Stimulated activated CD4-positive, alpha-beta T cell treated with anti-CD3 and anti-CD28 coated beads, Interleukin-12 subunit alpha, Interleukin-12 subunit beta, amount 100 ng/mL, for 24 hours (primary cell): Measurements from ENCODE around the gene MINDY1.

Experiments
- DNase-seq, 2 experiments: peaks; one replicate each; pipeline ENCODE4 v3.0.0-alpha.2; 2020; ENCODE audit warnings: low read depth in 2 of 2

MINDY1 gene

GRCh38 chr1:151011154-151011850 is 4.6 kb upstream of the MINDY1 start:
- DNase-seq, result no peak

- no peak for DNase-seq
Observed at GRCh38 chr1:151010346-151010726, 3.6 kb upstream of the MINDY1 start.

- DNase-seq, result no peak
Observed at GRCh38 chr1:151009674-151010345, 3.1 kb upstream of the MINDY1 start.

GRCh38 chr1:151009206-151009587 is 2.5 kb upstream of the MINDY1 start:
- no peak for DNase-seq

- peak; percentile 91 to 96 for DNase-seq
Observed at GRCh38 chr1:151008244-151009205, 1.8 kb upstream of the MINDY1 start, which contains the start of gene PRUNE1. TSS of gene PRUNE1 (plus strand) at chr1:151008449. CDS start at chr1:151008633, 184 bp downstream.

DNA sequence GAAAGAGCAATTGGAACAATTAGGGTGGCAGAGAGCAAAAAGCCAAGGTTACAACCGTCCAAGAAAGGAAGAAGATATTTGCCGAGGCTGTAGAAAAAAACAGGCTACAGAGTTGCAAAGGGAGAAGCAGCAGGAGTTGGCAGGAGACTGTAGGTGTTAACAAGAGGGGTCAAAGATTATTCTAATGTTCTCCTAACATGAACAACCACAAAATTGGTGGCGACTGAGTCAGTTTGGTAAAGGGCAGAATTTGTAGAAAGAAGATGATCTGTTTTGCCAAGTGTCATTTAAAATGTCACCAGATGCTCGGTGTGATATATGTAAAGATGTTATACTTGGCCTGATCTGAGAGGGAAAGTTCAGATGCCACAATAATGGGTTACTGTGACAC is 1.1 kb upstream of the MINDY1 start:
- DNase-seq, result no peak

DNA sequence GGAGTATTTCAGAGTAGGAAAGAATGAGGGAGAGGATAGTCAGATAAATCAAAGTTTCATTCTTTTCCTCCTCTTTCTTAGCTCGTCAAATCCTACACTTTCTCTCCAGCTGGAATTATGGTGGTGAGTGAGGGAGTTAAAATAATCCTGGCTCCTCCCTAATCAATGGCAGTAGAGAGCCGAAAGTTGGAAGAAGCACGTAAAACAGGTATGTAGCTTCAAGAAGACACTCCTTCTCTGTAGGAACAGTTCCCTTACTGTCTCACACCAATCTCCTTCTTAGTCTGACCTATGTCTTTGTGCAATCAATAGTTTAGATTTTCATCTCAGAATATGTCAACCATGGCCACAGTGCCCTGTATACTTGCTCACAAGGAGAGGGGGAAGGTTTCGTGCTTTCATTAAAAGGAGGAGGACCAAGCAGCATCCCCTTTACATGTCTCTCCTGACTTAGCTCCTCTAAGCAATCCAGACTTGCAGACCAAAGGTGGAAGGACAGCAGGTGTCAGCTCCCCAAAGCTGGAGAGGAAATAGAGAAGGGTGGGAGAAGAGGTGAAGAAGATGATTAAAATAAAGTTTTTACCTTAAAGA is 878 bp downstream of the MINDY1 start:
- no peak for DNase-seq

- no peak for DNase-seq
Observed at GRCh38 chr1:151003180-151003579, 3.5 kb downstream of the MINDY1 start.

DNA sequence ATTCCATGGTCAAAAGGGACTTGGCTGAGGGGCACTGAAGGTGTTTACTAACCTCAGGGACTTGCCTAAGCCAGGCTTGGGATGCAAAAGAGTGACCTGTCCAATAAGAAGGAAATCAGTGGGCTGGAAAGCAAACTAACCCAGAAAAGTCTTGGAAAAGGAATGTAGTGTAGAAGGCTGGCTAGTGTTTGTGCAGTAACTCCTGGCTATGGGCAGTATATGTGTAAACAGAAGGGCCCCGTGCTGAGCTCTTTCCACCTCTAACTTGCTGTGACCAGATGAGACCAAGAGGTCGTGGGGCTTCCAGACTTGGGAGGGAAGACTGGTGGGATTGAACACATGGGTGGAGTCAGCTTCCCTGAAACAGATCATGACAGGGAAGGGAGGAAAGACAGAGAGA is 4.1 kb downstream of the MINDY1 start:
- no peak for DNase-seq

DNA sequence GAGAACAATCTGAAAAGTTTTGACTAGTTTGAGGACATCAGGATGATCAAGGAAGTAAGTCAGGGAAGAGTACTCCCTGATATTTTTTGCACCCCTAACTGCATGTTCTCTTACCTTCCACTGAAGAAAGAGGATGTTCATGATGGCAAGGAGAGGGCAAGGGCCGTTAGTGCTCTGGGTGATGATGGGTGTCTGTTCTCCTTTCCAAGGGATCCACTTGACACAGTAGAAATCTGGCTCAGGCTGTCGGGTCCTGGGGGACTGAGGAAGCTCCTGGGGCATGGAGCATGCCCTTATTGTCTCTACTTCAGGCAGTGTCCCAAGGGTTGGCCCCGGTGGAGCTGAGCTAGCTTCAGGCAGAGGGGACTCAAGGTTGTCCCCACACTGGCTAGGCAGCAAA is 4.7 kb downstream of the MINDY1 start:
- no peak for DNase-seq

DNA sequence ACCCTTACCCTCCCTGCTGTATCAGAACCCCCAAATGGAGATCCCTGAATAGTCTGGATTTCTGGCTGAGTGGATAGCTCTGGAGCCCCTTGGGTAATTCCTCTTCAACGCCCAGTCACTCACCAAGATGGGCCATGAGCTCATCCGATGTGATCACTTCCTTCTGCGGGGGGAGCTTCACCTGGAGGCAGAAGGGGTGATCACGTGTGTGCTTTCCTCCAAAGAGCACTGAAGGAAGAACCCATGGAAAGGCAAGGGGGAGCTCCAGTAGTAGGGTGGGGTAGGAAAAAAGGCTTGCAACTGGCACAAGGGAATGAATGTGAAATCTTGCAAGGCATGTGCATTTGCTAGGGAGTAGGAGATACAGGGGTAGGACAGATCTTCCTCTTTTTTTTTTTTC is 5.1 kb downstream of the MINDY1 start:
- DNase-seq, result no peak

GRCh38 chr1:151000408-151000807 is 6.3 kb downstream of the MINDY1 start:
- DNase-seq, result no peak

DNA sequence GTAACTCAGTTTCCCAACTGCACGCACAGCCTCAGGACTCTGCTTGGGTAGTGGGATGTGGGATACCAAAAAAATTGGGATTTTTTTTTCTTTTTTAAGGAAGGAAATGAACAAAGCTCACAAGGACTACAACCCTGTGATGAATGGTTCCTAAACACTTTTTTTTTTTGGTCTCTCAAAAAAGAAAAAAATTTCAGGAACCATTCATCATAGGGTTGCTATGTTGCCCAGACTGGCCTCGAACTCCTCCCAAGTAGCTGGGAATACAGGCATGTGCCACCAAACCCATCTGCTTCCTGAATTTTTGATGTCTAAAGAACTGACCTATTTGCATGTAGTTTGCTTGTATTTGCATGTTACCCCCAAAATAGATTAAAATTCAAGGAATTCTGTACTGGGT is 6.8 kb downstream of the MINDY1 start:
- DNase-seq, result no peak

GRCh38 chr1:150999051-150999674 is 7.5 kb downstream of the MINDY1 start:
- DNase-seq, result no peak

GRCh38 chr1:150997949-150998348 is 8.8 kb downstream of the MINDY1 start:
- no peak for DNase-seq

DNA sequence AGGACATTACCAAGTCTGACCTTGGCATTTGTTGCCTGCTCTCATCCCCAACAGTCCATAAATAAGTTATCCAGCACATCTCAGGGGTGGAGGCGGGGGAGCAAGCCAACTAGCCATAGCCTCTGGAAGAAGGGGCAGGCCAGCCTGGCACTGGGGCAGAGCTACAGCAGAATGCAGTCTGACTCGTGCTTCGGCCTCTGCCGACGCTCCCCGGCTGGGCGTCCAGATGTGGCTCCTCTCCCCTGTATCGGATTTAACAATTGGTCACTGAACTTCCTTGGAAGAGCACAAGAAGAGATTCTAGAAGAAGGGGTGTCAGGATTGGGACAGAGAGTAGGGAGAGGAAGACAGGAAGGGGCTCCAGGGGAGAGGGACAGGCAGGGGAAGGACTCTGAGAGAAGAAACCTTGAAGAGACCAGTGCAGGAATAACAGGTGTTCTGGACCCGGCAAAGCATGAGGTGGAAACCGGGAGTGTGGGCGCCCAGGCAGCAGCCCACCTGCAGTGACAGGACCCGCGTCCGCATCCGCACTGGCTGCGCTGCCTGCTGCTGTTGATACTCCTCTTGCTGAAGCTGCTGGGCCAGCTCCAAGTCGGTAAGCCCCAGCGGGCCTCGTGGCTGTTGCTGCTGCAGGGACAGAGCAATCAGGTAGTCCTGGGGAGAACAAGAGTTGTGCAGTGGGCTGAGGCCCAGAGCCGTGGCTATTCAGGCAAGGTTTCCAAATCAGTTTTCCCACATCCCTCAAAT is 9.4 kb downstream of the MINDY1 start:
- DNase-seq, result no peak

DNA sequence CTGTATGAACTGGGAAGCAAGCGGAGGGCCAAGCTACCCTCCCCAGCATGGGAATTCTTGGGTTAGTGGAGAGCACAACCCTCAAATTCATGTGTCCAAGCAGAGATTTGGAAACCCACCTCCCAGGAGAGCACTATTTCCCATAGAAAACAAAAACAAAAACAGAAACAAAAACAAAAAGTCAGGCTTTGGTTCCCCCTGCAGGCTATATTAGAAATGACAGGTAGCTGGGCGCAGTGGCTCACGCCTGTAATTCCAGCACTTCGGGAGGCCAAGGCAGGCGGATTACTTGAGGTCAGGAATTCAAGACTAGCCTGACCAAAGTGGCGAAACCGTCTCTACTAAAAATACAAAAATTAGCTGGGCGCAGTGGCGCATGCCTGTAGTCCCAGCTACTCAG is 10.8 kb downstream of the MINDY1 start:
- no peak for DNase-seq

GRCh38 chr1:150995460-150995859 is 11.2 kb downstream of the MINDY1 start:
- no peak for DNase-seq

- no peak for DNase-seq
Observed at GRCh38 chr1:150994248-150994647, 12.5 kb downstream of the MINDY1 start.

DNA sequence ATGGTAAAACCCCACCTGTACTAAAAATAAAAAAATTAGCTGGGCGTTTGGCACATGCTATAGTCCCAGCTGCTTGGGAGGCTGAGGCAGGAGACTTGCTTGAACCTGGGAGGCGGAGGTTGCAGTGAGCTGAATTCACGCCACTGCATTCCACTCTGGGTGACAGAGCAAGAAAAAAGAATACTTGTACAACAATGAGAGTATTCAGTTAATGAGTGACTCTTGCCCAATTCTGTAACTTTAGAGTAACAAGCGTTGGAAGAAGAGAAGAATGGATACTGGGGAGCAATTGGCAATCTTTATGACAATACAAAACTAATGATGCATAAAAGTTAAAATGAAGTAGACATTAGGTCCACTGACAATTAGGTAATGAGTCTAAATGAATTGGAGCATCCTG is 14.1 kb downstream of the MINDY1 start:
- DNase-seq, result no peak

DNA sequence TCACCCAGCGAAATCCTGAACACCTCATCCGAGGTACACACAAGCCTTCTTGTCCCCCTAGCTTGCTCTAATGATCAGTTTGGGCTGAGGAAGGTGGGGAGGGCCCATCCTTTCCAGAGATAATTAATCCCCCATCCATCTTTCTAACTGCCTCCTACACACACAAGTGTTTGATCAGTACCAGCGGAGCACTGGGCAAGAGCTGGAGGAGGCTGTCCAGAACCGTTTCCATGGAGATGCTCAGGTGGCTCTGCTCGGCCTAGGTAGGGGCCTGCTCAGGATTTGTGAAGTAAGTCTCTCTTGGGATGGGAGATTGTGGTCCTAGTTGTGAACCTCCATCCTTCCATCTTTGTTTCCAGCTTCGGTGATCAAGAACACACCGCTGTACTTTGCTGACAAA is 18.8 kb downstream of the MINDY1 start:
- no peak for DNase-seq
